ENCODE results near the gene CTNNB1.

GRCh38 chr3:41274944-41275668 lies 75.8 kb downstream of the CTNNB1 start:
- TF ChIP-seq, protein P1, sequence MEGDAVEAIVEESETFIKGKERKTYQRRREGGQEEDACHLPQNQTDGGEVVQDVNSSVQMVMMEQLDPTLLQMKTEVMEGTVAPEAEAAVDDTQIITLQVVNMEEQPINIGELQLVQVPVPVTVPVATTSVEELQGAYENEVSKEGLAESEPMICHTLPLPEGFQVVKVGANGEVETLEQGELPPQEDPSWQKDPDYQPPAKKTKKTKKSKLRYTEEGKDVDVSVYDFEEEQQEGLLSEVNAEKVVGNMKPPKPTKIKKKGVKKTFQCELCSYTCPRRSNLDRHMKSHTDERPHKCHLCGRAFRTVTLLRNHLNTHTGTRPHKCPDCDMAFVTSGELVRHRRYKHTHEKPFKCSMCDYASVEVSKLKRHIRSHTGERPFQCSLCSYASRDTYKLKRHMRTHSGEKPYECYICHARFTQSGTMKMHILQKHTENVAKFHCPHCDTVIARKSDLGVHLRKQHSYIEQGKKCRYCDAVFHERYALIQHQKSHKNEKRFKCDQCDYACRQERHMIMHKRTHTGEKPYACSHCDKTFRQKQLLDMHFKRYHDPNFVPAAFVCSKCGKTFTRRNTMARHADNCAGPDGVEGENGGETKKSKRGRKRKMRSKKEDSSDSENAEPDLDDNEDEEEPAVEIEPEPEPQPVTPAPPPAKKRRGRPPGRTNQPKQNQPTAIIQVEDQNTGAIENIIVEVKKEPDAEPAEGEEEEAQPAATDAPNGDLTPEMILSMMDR (IDR thresholded peaks at IDR 0.05; ENCODE audit: low read length): no peak
- TF ChIP-seq EZH2phosphoT487 (IDR thresholded peaks at IDR 0.05; ENCODE audit: low read length): no peak

Data from MM.1S (cell line).